Hepatocyte (in vitro differentiated cells): ENCODE results near the gene SDK1.

Experiments
- CTCF ChIP-seq: fragments of 200-600 bp; sonication (generic); IDR thresholded peaks from 2 replicates; pipeline ENCODE4 v1.5.1; 2016; ENCODE audit warnings: antibody characterized with exemption, mild to moderate bottlenecking; ENCODE audit not compliant: poor library complexity
- EZH2 ChIP-seq: fragments of 200-600 bp; sonication (generic); IDR thresholded peaks from 2 replicates; pipeline ENCODE4 v1.6.1; 2016; ENCODE audit warnings: antibody characterized with exemption, mild to moderate bottlenecking, borderline replicate concordance
- EZH2phosphoT487 ChIP-seq: fragments of 200-600 bp; sonication (generic); IDR thresholded peaks from one replicate; pipeline ENCODE4 v1.6.1; 2018; ENCODE audit warnings: antibody characterized with exemption, mild to moderate bottlenecking, low read depth, moderate library complexity; ENCODE audit not compliant: unreplicated experiment, severe bottlenecking

GRCh38 chr7:4145576-4145975 is 844.5 kb downstream of the SDK1 start:
- TF ChIP-seq EZH2 (no peak), CTCF (no peak), EZH2phosphoT487 (no peak)
